GM23338 (cell line): ENCODE measurements around the gene SNAP25.

Experiments
- TF ChIP-seq, protein P1 (sequence below), 2 experiments: fragments of 200-600 bp in 1 of 2; sonication (generic) in 1 of 2; conservative IDR thresholded peaks; 2 replicates each; pipeline versions ENCODE4 v1.5.1 to v1.6.1; 2016 to 2017; ENCODE audit warnings: antibody characterized with exemption in 2 of 2, low read depth in 2 of 2, mild to moderate bottlenecking in 2 of 2, moderate library complexity in 1 of 2
- TF ChIP-seq, protein P2 (sequence below): IDR thresholded peaks from one replicate; pipeline ENCODE4 v1.6.1; 2018; ENCODE audit warnings: antibody characterized with exemption; ENCODE audit not compliant: unreplicated experiment

DNA sequence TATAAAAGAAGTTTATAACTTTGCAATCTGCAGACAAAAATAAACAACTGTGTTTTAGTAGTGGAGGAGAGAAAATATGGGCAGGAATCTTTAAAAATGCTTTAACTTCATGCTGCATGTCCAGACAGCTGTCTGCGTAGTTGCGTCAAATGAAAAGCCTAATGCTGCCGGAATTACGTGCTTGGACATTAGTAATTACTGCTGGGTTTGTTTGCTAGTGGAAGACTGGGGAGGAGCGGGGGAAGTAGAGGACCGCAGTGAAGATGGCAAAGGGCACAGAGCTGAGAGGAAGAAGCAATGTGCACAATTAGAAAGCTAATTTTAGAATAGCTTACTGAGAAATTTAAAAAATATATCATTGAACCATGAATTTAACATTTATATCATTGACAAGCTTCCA lies 2.4 kb downstream of the SNAP25 start:
- TF ChIP-seq, protein P1, sequence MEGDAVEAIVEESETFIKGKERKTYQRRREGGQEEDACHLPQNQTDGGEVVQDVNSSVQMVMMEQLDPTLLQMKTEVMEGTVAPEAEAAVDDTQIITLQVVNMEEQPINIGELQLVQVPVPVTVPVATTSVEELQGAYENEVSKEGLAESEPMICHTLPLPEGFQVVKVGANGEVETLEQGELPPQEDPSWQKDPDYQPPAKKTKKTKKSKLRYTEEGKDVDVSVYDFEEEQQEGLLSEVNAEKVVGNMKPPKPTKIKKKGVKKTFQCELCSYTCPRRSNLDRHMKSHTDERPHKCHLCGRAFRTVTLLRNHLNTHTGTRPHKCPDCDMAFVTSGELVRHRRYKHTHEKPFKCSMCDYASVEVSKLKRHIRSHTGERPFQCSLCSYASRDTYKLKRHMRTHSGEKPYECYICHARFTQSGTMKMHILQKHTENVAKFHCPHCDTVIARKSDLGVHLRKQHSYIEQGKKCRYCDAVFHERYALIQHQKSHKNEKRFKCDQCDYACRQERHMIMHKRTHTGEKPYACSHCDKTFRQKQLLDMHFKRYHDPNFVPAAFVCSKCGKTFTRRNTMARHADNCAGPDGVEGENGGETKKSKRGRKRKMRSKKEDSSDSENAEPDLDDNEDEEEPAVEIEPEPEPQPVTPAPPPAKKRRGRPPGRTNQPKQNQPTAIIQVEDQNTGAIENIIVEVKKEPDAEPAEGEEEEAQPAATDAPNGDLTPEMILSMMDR (conservative IDR thresholded peaks at IDR 0.05; ENCODE audit: low read depth in 2 of 2) = no peak
- TF ChIP-seq, protein P2, sequence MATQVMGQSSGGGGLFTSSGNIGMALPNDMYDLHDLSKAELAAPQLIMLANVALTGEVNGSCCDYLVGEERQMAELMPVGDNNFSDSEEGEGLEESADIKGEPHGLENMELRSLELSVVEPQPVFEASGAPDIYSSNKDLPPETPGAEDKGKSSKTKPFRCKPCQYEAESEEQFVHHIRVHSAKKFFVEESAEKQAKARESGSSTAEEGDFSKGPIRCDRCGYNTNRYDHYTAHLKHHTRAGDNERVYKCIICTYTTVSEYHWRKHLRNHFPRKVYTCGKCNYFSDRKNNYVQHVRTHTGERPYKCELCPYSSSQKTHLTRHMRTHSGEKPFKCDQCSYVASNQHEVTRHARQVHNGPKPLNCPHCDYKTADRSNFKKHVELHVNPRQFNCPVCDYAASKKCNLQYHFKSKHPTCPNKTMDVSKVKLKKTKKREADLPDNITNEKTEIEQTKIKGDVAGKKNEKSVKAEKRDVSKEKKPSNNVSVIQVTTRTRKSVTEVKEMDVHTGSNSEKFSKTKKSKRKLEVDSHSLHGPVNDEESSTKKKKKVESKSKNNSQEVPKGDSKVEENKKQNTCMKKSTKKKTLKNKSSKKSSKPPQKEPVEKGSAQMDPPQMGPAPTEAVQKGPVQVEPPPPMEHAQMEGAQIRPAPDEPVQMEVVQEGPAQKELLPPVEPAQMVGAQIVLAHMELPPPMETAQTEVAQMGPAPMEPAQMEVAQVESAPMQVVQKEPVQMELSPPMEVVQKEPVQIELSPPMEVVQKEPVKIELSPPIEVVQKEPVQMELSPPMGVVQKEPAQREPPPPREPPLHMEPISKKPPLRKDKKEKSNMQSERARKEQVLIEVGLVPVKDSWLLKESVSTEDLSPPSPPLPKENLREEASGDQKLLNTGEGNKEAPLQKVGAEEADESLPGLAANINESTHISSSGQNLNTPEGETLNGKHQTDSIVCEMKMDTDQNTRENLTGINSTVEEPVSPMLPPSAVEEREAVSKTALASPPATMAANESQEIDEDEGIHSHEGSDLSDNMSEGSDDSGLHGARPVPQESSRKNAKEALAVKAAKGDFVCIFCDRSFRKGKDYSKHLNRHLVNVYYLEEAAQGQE = no peak
